Upper lobe of left lung (tissue), 4 donors: ENCODE measurements around the gene CRK.

ENCODE experiments used
- POLR2A ChIP-seq, 4 donors: fragments of 450-650 bp; IDR thresholded peaks; one replicate each; pipeline ENCODE4 v1.5.1; 2016 to 2017; ENCODE audit warnings: antibody characterized with exemption in 4 of 4, mild to moderate bottlenecking in 2 of 4
- TF ChIP-seq, protein P1 (sequence below), 6 experiments: fragments of 450-650 bp in 4 of 6; fragments of 200-600 bp in 2 of 6; sonication (generic) in 2 of 6; IDR thresholded peaks; one replicate each; pipeline ENCODE4 v1.5.1; 2016 to 2019; ENCODE audit warnings: antibody characterized with exemption in 6 of 6

DNA sequence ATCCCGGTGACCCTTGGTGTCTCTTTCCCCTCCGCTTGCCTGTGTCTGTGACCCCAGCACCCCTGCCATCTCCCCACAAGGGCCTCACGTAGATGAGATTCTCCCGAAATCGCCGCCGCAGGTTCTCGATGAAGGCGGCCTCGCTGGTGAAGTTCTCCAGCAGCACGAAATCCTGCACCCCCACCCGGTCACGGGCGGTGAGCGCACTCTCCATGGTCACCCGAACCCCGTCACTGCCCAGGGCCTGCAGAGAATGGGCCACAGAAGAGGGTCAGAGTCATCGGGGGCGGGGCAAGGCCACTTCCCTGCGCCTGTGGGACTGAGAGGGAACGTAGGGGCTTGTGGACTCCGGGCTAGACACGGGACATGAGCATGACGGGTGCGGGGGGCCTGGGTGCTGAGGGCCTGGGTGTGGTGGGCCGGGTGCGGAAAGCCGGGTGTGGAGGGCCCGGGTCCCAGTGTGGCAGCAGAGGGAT is 28.1 kb upstream of the CRK start:
- no peak for TF ChIP-seq POLR2A (IDR thresholded peaks at IDR 0.05)
- TF ChIP-seq, protein P1, sequence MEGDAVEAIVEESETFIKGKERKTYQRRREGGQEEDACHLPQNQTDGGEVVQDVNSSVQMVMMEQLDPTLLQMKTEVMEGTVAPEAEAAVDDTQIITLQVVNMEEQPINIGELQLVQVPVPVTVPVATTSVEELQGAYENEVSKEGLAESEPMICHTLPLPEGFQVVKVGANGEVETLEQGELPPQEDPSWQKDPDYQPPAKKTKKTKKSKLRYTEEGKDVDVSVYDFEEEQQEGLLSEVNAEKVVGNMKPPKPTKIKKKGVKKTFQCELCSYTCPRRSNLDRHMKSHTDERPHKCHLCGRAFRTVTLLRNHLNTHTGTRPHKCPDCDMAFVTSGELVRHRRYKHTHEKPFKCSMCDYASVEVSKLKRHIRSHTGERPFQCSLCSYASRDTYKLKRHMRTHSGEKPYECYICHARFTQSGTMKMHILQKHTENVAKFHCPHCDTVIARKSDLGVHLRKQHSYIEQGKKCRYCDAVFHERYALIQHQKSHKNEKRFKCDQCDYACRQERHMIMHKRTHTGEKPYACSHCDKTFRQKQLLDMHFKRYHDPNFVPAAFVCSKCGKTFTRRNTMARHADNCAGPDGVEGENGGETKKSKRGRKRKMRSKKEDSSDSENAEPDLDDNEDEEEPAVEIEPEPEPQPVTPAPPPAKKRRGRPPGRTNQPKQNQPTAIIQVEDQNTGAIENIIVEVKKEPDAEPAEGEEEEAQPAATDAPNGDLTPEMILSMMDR (IDR thresholded peaks at IDR 0.05) = no peak
